ENCODE results near the gene ALKBH3.

- TF ChIP-seq, protein P1, sequence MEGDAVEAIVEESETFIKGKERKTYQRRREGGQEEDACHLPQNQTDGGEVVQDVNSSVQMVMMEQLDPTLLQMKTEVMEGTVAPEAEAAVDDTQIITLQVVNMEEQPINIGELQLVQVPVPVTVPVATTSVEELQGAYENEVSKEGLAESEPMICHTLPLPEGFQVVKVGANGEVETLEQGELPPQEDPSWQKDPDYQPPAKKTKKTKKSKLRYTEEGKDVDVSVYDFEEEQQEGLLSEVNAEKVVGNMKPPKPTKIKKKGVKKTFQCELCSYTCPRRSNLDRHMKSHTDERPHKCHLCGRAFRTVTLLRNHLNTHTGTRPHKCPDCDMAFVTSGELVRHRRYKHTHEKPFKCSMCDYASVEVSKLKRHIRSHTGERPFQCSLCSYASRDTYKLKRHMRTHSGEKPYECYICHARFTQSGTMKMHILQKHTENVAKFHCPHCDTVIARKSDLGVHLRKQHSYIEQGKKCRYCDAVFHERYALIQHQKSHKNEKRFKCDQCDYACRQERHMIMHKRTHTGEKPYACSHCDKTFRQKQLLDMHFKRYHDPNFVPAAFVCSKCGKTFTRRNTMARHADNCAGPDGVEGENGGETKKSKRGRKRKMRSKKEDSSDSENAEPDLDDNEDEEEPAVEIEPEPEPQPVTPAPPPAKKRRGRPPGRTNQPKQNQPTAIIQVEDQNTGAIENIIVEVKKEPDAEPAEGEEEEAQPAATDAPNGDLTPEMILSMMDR (IDR thresholded peaks at IDR 0.05; ENCODE audit: poor library complexity): no peak
- no peak for TF ChIP-seq EZH2 (IDR thresholded peaks at IDR 0.05; ENCODE audit: borderline replicate concordance)
- TF ChIP-seq EZH2phosphoT487 (IDR thresholded peaks at IDR 0.05; ENCODE audit: low read depth, severe bottlenecking, unreplicated experiment): no peak
Observed at GRCh38 chr11:43866969-43867368, 13.7 kb upstream of the ALKBH3 start.
